Adipose tissue (tissue), 3 donors: ENCODE data around the gene NISCH. TPM values are rescaled to one million over a fixed set of nuclear protein-coding genes. Genes with fewer than 3 reads are reported as not detected.

Experiments used
- H3K27ac ChIP-seq: one replicate; pipeline ENCODE4 v1.5.1; 2013; ENCODE audit warnings: low read depth, low read length
- WGBS, 3 donors: extraction: QIAGEN DNeasy Blood & Tissue Kit; methylation state at CpG; one replicate each; pipeline ENCODE4 v1.1.7; 2013; 5-methylcytosine and 5-hydroxymethylcytosine counted together
- polyA plus RNA-seq, 3 donors: library from polyadenylated mRNA; stranded (reverse); fragments of 200-250 nt; gene quantifications; one replicate each; pipeline ENCODE4 v1.2.3, GENCODE V29; 2013
- donor health status: healthy with polysubstance abuse.
- donor health status: Bipolar disorder and iron deficiency.
- donor health status: healthy.

The NISCH gene
- polyA plus RNA-seq, 3 donors = 27.5 to 46.8 (median 41.2) TPM

DNA sequence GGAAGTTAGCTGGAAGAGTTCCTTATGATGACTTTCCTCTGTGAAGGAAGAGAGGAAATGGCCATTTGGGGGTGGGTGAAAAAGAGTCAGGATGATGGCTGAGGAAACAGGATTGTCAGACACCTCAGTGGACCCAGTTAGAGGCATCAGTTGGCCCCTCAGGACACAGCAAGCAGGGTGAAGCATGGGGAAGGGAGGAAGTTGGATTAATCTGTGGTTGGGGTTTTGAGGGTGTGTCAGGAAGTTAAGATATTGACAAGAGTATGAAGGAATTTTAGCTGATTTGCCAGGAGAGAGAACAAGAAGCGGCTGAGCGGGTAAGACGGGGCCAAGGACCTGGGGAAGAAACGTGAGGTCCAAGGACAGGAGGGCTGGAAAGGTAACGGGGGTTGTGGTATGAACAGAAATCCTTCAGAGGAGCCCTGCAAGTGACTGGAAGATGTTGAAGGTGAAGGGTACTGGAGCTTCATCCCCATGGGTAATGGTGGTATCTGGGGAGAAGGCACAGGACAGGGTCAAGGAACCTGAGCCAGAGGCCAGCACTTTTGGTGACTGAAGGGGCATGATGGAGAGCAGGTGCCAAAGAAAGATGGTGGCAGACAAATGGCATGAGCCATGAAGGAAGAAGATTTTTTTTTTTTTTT is 83.7 kb downstream of the NISCH start:
- H3K27ac ChIP-seq = no peak overlapping the region
- 64 to 77% (median 73%) methylated on average over 5 of the region's 5 CpGs for WGBS, 3 donors

DNA sequence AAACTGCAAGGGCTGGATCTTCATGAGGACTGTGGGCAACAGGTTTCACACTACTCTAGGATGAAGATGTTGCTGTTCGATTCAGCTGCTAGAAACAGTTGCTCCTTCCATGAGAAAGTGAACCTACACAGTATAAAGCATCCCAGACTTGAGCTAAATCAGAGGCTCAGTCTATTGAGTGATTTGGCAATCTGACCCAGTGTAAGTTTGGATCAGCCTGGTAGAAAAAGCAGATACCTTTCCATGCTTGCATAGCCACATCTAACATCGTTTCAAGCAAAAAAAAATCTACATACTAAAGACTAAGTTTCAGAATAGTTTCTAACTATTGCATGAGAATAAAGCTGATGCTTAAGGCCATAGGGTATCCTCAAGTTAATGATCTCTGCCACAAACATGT is 85.6 kb downstream of the NISCH start:
- H3K27ac ChIP-seq = no peak overlapping the region
- 80 to 84% (median 83%) methylated on average over 2 of the region's 2 CpGs for WGBS, 3 donors

Other genes with a start within 250 kb of the NISCH start
- gene TLR9, start 230.0 kb upstream of the NISCH start, polyA plus RNA-seq = under 1 TPM; 0.08 to 0.22 (median 0.15) TPM
- gene TWF2, start 216.4 kb upstream of the NISCH start, polyA plus RNA-seq = 10 to 100 TPM; 20.0 to 58.3 (median 51.4) TPM
- 10 to 100 TPM in 2 of 3 donors, 1 to 10 TPM in 1; 6.0 to 31.8 (median 18.1) TPM for gene PPM1M, start 209.8 kb upstream of the NISCH start, polyA plus RNA-seq
- gene WDR82, start 177.0 kb upstream of the NISCH start, polyA plus RNA-seq = 10 to 100 TPM; 16.3 to 44.0 (median 40.5) TPM
- 100 to 1,000 TPM in 1 of 3 donors, 10 to 100 TPM in 1, 1 to 10 TPM in 1; 9.3 to 111 (median 37.8) TPM for gene GLYCTK, start 167.8 kb upstream of the NISCH start, polyA plus RNA-seq
- 10 to 100 TPM in 1 of 3 donors, 1 to 10 TPM in 2; 2.4 to 10.7 (median 8.0) TPM for gene DNAH1, start 139.3 kb upstream of the NISCH start, polyA plus RNA-seq
- 10 to 100 TPM; 32.2 to 55.4 (median 54.9) TPM for gene BAP1, start 45.6 kb upstream of the NISCH start, polyA plus RNA-seq
- gene PHF7, start 44.9 kb upstream of the NISCH start, polyA plus RNA-seq = 1 to 10 TPM; 4.6 to 9.8 (median 5.5) TPM
- 10 to 100 TPM in 2 of 3 donors, 1 to 10 TPM in 1; 7.7 to 92.8 (median 49.7) TPM for gene SEMA3G, start 10.5 kb upstream of the NISCH start, polyA plus RNA-seq
- 10 to 100 TPM in 2 of 3 donors, 1 to 10 TPM in 1; 1.1 to 14.8 (median 11.6) TPM for gene TNNC1, start 1.6 kb upstream of the NISCH start, polyA plus RNA-seq
- 100 to 1,000 TPM in 2 of 3 donors, 10 to 100 TPM in 1; 22.6 to 199 (median 166) TPM for gene STAB1, start 39.7 kb downstream of the NISCH start, polyA plus RNA-seq
- 10 to 100 TPM; 10.8 to 42.7 (median 30.3) TPM for gene NT5DC2, start 78.3 kb downstream of the NISCH start, polyA plus RNA-seq
- gene UQCC5, start 81.0 kb downstream of the NISCH start, polyA plus RNA-seq = 10 to 100 TPM; 11.3 to 34.4 (median 21.4) TPM
- 10 to 100 TPM in 2 of 3 donors, 1 to 10 TPM in 1; 8.1 to 20.9 (median 15.3) TPM for gene PBRM1, start 230.3 kb downstream of the NISCH start, polyA plus RNA-seq
- gene GNL3, start 230.4 kb downstream of the NISCH start, polyA plus RNA-seq = 10 to 100 TPM; 46.8 to 87.4 (median 67.3) TPM